Astrocyte of the spinal cord (primary cell): ENCODE measurements around the gene RUFY1.
A peak's percentile ranks its signal among the peaks of the same experiment; 100 is the strongest.
"Not testable (repeated sequence)": the region's sequence is repeated elsewhere in the genome, so short reads cannot be mapped to it uniquely, and the experiment has no call there.

Experiments used
- DNase-seq: peaks from one replicate; pipeline ENCODE4 v3.0.0; 2011; ENCODE audit warnings: low read depth, low spot score
- H3K4me3 ChIP-seq: 2 replicates; pipeline ENCODE4 v1.5.1; 2011; ENCODE audit warnings: low read depth, mild to moderate bottlenecking, low read length, moderate library complexity
- CTCF ChIP-seq: IDR thresholded peaks from 2 replicates; pipeline ENCODE4 v1.5.1; 2012; ENCODE audit warnings: low read depth, mild to moderate bottlenecking, low read length, inconsistent platforms
- in situ Hi-C: cut with HindIII; loops from 2 replicates; pipeline ENCODE4 v1.10.0; 2017; ENCODE audit warnings: low sequenced_read_pairs

Gene RUFY1

GRCh38 chr5:179624841-179625271 lies 74.5 kb downstream of the RUFY1 start:
- no peak for TF ChIP-seq CTCF
- in situ Hi-C loops = no loop called here
- no peak for DNase-seq
- no peak overlapping the region for H3K4me3 ChIP-seq

GRCh38 chr5:179633501-179634369 lies 83.4 kb downstream of the RUFY1 start:
- in situ Hi-C loops, DNase-seq: not testable (repeated sequence)
- H3K4me3 ChIP-seq = peak overlapping the region; percentile 37

GRCh38 chr5:179634370-179635172 lies 84.2 kb downstream of the RUFY1 start:
- DNase-seq, in situ Hi-C loops: not testable (repeated sequence)

GRCh38 chr5:179639296-179639695 lies 88.9 kb downstream of the RUFY1 start:
- H3K4me3 ChIP-seq, DNase-seq, in situ Hi-C loops: not testable (repeated sequence)

More at GRCh38 chr5:179634370-179635172, 84.2 kb downstream of the RUFY1 start:
- not testable (repeated sequence) for H3K4me3 ChIP-seq

GRCh38 chr5:179641745-179642144 lies 91.4 kb downstream of the RUFY1 start:
- H3K4me3 ChIP-seq, DNase-seq, in situ Hi-C loops: not testable (repeated sequence)

GRCh38 chr5:179642626-179643025 lies 92.3 kb downstream of the RUFY1 start:
- in situ Hi-C loops, H3K4me3 ChIP-seq, DNase-seq: not testable (repeated sequence)

- in situ Hi-C loops, H3K4me3 ChIP-seq, DNase-seq: not testable (repeated sequence)
Measured at GRCh38 chr5:179643141-179643920, 93.0 kb downstream of the RUFY1 start.

GRCh38 chr5:179644766-179645165 lies 94.4 kb downstream of the RUFY1 start:
- in situ Hi-C loops, DNase-seq, H3K4me3 ChIP-seq: not testable (repeated sequence)

GRCh38 chr5:179648410-179648809 lies 98.1 kb downstream of the RUFY1 start:
- in situ Hi-C loops = no loop called here
- no peak for DNase-seq

GRCh38 chr5:179649166-179649703 lies 98.9 kb downstream of the RUFY1 start:
- DNase-seq, in situ Hi-C loops, H3K4me3 ChIP-seq: not testable (repeated sequence)

More at GRCh38 chr5:179648410-179648809, 98.1 kb downstream of the RUFY1 start:
- no peak overlapping the region for H3K4me3 ChIP-seq
- TF ChIP-seq CTCF = no peak

GRCh38 chr5:179650245-179650644 lies 99.9 kb downstream of the RUFY1 start:
- in situ Hi-C loops, H3K4me3 ChIP-seq, DNase-seq: not testable (repeated sequence)

- H3K4me3 ChIP-seq, DNase-seq, in situ Hi-C loops: not testable (repeated sequence)
Measured at GRCh38 chr5:179653135-179653534, 102.8 kb downstream of the RUFY1 start.

- in situ Hi-C loops, H3K4me3 ChIP-seq, DNase-seq: not testable (repeated sequence)
Measured at GRCh38 chr5:179657302-179658178, 107.2 kb downstream of the RUFY1 start.
